Mucosa of stomach (tissue), 1 donor: ENCODE measurements around the gene RNF151.

ENCODE experiments used
- H3K27me3 ChIP-seq: one replicate; pipeline ENCODE4 v1.7.0; 2013; ENCODE audit warnings: mild to moderate bottlenecking, low read length; ENCODE audit not compliant: control insufficient read depth, insufficient read depth
- H3K36me3 ChIP-seq: one replicate; pipeline ENCODE4 v1.7.0; 2013; ENCODE audit warnings: low read length; ENCODE audit not compliant: control insufficient read depth, insufficient read depth
- H3K4me1 ChIP-seq: one replicate; pipeline ENCODE4 v1.7.0; 2013; ENCODE audit warnings: mild to moderate bottlenecking, low read length; ENCODE audit not compliant: control insufficient read depth, insufficient read depth
- H3K4me3 ChIP-seq: one replicate; pipeline ENCODE4 v1.7.0; 2013; ENCODE audit warnings: low read length
- H3K9ac ChIP-seq: one replicate; pipeline ENCODE4 v1.7.0; 2013; ENCODE audit warnings: mild to moderate bottlenecking, low read length, moderate library complexity
- H3K9me3 ChIP-seq: one replicate; pipeline ENCODE4 v1.7.0; 2013; ENCODE audit warnings: mild to moderate bottlenecking, low read length, moderate library complexity; ENCODE audit not compliant: control insufficient read depth
- donor health status: Pancreatic carcinoma.

The RNF151 gene

DNA sequence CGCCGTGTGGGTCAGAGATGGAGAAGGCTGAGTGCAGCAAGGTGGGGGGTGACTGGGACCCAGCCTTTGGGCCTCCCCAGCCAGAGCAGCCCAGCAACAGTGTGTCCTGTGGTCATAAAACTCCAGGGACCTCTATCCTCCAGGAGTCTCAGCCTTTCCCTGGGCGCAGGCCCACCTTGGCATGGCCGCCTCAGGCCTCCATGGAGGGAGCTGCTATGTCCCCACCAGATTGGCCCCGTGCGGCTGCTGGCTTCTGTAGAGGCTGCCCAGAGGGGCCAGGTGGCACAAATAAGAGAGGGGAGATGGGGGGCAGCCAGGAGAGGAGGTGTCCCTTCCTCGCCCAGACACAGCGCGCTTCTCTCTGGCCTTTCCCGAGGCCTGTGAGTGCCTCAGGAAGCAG is 20.5 kb downstream of the RNF151 start:
- H3K4me3 ChIP-seq, result no peak overlapping the region
- peaks cover 42% of the 10 kb centered on the region for H3K27me3 ChIP-seq
- H3K4me1 ChIP-seq, result peaks cover 55% of the 10 kb centered on the region
- H3K9me3 ChIP-seq, result no peaks in the 10 kb centered on the region
- H3K9ac ChIP-seq, result no peak overlapping the region
- H3K36me3 ChIP-seq, result no peaks in the 10 kb centered on the region

- Histone ChIP-seq H3K9me3 (no peaks in the 10 kb centered on the region), H3K4me1 (peaks cover 42% of the 10 kb centered on the region), H3K4me3 (no peak within 1 kb of the TSS), H3K9ac (peak within 1 kb of the TSS; percentile 33), H3K27me3 (peaks cover 39% of the 10 kb centered on the region), H3K36me3 (no peaks in the 10 kb centered on the region)
Observed at GRCh38 chr16:1989209-1990100, 22.8 kb downstream of the RNF151 start, which contains the start of gene SYNGR3. Gene SYNGR3, plus strand, starts transcription at chr16:1989970. Its CDS starts 133 bp downstream, at chr16:1990103.

GRCh38 chr16:1990101-1990350 is 23.4 kb downstream of the RNF151 start:
- H3K27me3 ChIP-seq, result peaks cover 39% of the 10 kb centered on the region
- no peak overlapping the region for H3K9ac ChIP-seq
- no peak overlapping the region for H3K4me3 ChIP-seq
- H3K36me3 ChIP-seq, result no peaks in the 10 kb centered on the region
- peaks cover 36% of the 10 kb centered on the region for H3K4me1 ChIP-seq
- no peaks in the 10 kb centered on the region for H3K9me3 ChIP-seq

DNA sequence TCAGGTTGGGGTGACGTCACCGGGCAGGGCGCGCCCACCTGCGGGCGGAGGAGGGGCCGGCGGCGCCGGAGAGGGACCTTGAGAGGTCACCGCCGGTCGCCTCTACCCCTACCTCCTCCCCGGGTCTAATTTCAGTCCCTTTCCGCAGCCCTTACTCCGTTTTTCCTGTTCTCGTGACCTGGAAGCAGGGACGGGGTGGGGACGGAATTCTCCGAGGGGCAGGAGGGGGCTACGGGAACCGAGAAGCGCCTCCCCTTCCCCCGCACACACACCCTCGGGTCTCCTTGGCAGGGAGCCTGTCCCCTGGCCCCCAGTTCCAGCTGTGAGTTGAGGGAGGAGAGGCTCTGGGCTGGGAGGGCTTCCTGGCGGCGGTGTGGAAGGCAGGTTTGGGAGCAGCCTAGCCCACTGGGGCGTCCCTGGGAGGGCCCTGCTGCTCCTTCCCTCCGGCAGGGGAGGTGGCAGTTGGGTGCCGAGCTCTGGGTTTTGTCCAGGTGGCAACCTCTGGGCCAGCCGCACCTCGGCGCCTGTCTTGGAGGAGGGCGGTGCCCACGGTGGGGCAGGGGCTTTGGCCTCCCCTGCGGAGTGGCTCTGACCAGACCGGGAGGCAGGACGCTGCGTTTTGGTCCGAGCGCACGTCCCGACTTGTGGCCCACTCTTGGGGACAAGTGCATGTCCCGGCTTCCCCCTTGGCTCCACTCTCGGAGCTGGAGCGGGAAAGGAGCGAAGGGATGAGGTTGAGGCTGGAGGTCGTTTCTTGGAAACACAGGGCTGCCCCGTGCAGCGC is 23.9 kb downstream of the RNF151 start:
- peaks cover 39% of the 10 kb centered on the region for H3K27me3 ChIP-seq
- no peaks in the 10 kb centered on the region for H3K36me3 ChIP-seq
- H3K4me1 ChIP-seq, result peaks cover 31% of the 10 kb centered on the region
- H3K9me3 ChIP-seq, result no peaks in the 10 kb centered on the region
- no peak overlapping the region for H3K4me3 ChIP-seq
- peak overlapping the region; percentile 33 for H3K9ac ChIP-seq

DNA sequence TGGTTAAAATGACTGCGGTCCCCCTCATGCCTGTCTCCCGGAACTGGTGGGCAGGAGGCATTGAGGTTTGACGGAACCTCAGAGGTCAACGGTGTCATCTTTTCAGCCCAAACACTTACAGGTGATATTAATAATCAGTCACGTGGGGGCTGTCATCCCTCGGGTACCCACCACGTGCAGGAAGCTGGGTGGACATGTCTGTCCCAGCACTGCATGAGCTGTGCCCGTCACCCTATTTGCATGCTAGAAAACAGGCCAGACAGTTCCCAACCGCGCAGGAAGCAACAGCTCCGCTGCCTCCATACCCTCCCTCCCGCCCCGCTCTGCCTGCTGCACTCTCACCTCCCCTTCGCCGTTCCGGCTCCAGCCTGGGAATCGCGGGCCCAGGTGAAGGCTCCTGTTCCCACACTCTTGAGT is 24.5 kb downstream of the RNF151 start:
- peaks cover 37% of the 10 kb centered on the region for H3K27me3 ChIP-seq
- no peaks in the 10 kb centered on the region for H3K9me3 ChIP-seq
- no peak overlapping the region for H3K9ac ChIP-seq
- H3K4me1 ChIP-seq, result peaks cover 25% of the 10 kb centered on the region
- H3K4me3 ChIP-seq, result no peak overlapping the region
- no peaks in the 10 kb centered on the region for H3K36me3 ChIP-seq

GRCh38 chr16:1991588-1991947 is 24.9 kb downstream of the RNF151 start:
- Histone ChIP-seq H3K9me3 (no peaks in the 10 kb centered on the region), H3K27me3 (peaks cover 35% of the 10 kb centered on the region), H3K36me3 (no peaks in the 10 kb centered on the region), H3K9ac (no peak overlapping the region), H3K4me1 (peaks cover 25% of the 10 kb centered on the region), H3K4me3 (no peak overlapping the region)

DNA sequence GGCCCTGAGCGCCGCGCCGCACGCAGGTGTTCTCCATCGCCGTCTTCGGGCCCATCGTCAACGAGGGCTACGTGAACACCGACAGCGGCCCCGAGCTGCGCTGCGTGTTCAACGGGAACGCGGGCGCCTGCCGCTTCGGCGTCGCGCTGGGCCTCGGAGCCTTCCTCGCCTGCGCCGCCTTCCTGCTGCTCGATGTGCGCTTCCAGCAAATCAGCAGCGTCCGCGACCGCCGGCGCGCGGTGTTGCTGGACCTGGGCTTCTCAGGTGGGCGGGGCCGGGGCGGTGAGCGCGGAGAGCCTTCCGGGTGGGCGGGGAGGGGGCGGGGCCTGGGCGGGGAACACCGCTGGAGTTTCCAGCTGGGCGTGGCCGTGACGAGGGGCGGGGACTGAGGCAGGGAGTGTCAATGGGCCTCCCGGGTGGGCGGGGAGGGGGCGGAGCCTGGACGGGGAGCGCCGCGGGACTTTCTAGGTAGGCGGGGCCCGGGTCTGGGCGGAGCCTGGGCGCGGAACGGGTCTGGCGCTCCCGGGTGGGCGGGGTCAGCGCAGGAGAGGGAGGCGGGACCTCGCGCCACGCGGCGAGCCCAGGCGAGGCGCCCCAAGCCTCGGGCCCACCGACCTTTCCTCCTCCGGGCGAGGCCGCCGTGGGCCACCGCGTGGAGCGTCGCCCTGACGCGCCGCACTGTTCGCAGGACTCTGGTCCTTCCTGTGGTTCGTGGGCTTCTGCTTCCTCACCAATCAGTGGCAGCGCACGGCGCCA is 25.5 kb downstream of the RNF151 start:
- H3K4me3 ChIP-seq, result no peak overlapping the region
- H3K4me1 ChIP-seq, result peaks cover 25% of the 10 kb centered on the region
- no peaks in the 10 kb centered on the region for H3K36me3 ChIP-seq
- no peak overlapping the region for H3K9ac ChIP-seq
- H3K27me3 ChIP-seq, result peaks cover 35% of the 10 kb centered on the region
- no peaks in the 10 kb centered on the region for H3K9me3 ChIP-seq

GRCh38 chr16:1992704-1993317 is 26.2 kb downstream of the RNF151 start:
- Histone ChIP-seq H3K36me3 (no peaks in the 10 kb centered on the region), H3K9me3 (no peaks in the 10 kb centered on the region), H3K9ac (no peak overlapping the region), H3K4me1 (peaks cover 25% of the 10 kb centered on the region), H3K27me3 (peaks cover 34% of the 10 kb centered on the region), H3K4me3 (no peak overlapping the region)

DNA sequence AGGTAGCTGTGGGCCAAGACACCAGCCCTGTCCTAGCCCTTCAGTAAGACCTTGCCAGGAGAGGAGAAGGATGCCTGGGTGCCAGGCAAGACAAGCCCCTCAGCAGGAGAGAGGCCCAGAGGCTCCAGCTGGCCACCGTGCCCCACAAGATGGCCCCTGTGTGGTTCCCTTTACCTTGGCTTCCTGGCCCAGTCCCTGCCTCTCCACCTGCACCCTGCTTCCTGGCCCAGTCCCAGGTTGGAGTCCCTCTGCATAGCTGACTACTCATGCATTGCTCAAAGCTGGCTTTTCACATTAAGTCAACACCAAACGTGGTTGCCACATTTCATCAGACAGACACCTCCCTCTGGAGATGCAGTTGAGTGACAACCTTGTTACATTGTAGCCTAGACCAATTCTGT is 27.1 kb downstream of the RNF151 start:
- no peak overlapping the region for H3K4me3 ChIP-seq
- no peak overlapping the region for H3K9ac ChIP-seq
- peaks cover 25% of the 10 kb centered on the region for H3K4me1 ChIP-seq
- no peaks in the 10 kb centered on the region for H3K9me3 ChIP-seq
- H3K36me3 ChIP-seq, result no peaks in the 10 kb centered on the region
- H3K27me3 ChIP-seq, result peaks cover 25% of the 10 kb centered on the region

DNA sequence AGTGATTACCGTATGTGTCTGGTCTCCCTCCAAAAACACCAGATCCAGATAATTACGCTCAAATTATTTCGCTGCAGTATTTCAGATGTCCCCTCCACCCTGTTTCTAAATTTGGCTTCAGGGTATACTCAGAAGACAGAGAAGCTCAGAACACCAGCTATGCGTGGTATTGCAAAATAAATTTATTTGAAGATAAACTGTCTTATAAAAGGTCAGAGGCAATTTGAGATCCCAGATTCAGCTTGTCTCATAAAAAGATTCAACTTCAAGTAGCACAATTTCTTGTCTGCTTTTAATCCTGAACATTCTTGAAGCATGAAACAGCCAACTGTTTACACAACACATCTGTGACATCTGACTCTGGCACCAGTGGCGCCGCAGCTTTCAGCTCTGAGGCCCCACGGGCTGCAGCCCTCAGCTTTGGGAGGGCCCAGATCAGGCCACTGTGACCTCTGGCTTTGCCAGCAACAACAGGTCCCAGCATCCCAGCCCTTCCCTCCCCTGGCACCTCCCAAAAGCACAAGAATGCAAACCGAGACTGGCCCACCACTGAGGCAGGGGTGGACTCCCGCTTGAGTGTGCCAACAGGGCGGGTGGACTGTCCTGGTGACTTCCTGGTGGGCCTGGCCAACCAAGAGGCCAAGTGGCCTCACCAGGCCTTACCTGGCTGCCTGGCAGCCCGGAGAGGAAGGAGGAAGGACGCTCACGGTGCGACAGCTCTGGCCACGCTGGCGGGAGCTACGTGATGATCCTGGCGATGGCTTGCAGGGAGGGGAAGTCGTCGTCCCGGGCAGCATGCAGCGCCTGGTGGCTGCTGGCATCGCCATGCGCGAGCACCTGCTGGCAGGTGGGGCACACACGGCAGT is 31.1 kb downstream of the RNF151 start:
- no peak overlapping the region for H3K9ac ChIP-seq
- H3K36me3 ChIP-seq, result no peaks in the 10 kb centered on the region
- H3K27me3 ChIP-seq, result no peaks in the 10 kb centered on the region
- no peaks in the 10 kb centered on the region for H3K4me1 ChIP-seq
- no peak overlapping the region for H3K4me3 ChIP-seq
- no peaks in the 10 kb centered on the region for H3K9me3 ChIP-seq

DNA sequence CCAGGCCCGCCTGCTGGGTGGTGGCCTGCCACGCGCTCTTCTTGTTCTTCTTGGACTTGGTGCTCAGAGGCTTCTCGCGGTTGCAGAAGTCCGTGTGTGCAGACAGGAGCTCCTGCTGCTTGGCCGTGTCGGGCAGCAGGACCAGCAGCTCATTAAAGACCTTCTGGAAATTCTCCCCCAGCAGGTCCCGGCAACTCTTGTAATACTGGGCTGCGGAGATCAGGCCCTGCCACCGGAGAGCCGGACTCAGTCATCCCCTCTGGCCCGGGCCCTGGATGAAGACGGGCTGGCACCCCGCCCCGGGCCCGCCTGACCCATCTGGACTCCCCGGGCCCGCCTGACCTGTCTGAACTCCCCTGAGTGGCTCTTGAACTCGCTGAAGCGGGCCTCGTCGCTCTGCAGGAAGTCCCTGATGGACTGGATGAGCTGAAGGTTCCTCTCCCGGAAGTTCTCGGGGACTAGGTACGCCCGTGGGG is 31.7 kb downstream of the RNF151 start:
- Histone ChIP-seq H3K36me3 (peaks cover 3% of the 10 kb centered on the region), H3K27me3 (no peaks in the 10 kb centered on the region), H3K4me3 (no peak overlapping the region), H3K9ac (no peak overlapping the region), H3K9me3 (no peaks in the 10 kb centered on the region), H3K4me1 (peaks cover under 1% of the 10 kb centered on the region)
